SK-MEL-5 (cell line): ENCODE results near the gene C12orf57. TPM values are rescaled to one million over a fixed set of nuclear protein-coding genes. Genes with fewer than 3 reads are reported as not detected.

ENCODE experiments used
- DNase-seq: peaks from one replicate; pipeline ENCODE4 v3.0.0-alpha.2; 2016; ENCODE audit warnings: low read depth, low spot score
- in situ Hi-C: cut with HindIII; loops from 2 replicates; pipeline ENCODE4 v1.10.0; 2016; ENCODE audit warnings: low sequenced_read_pairs, high pct_unique_total_duplicates, low pct_unique_long_range_greater_than_20kb
- total RNA-seq: library from RNA; depleted of rRNA; stranded (reverse); fragments of >200 nt; shearing (Covaris generic); gene quantifications from 2 replicates; pipeline ENCODE4 v1.2.3, GENCODE V29; 2014

C12orf57 gene
- total RNA-seq, 1 experiment from 2014 or later = 135 TPM

GRCh38 chr12:6946920-6947374 is 3.1 kb downstream of the C12orf57 start:
- in situ Hi-C loops = no loop called here
- no peak for DNase-seq

GRCh38 chr12:6947615-6948014 is 3.8 kb downstream of the C12orf57 start:
- in situ Hi-C loops = no loop called here

GRCh38 chr12:6948873-6949594 is 5.2 kb downstream of the C12orf57 start:
- in situ Hi-C loops = no loop called here

More at GRCh38 chr12:6947615-6948014, 3.8 kb downstream of the C12orf57 start:
- no peak for DNase-seq

GRCh38 chr12:6950401-6950801 is 6.6 kb downstream of the C12orf57 start:
- in situ Hi-C loops = no loop called here
- DNase-seq = no peak

More at GRCh38 chr12:6948873-6949594, 5.2 kb downstream of the C12orf57 start:
- DNase-seq = no peak

GRCh38 chr12:6950811-6951540 is 7.2 kb downstream of the C12orf57 start, which contains the start of gene PTPN6:
PTPN6 (plus strand) TSS chr12:6951356; CDS start chr12:6951513, 157 bp downstream.
- no peak for DNase-seq
- in situ Hi-C loops = no loop called here

- in situ Hi-C loops = no loop called here
- DNase-seq = no peak
These were observed 7.8 kb downstream of the C12orf57 start for GRCh38 chr12:6951551-6952120.

- DNase-seq = no peak
- in situ Hi-C loops = no loop called here
These were observed 8.5 kb downstream of the C12orf57 start for GRCh38 chr12:6952121-6952862.

GRCh38 chr12:6952863-6953441 is 9.1 kb downstream of the C12orf57 start:
- DNase-seq = no peak
- in situ Hi-C loops = no loop called here

GRCh38 chr12:6953442-6954315 is 9.9 kb downstream of the C12orf57 start:
- in situ Hi-C loops = no loop called here
- DNase-seq = no peak

- in situ Hi-C loops = no loop called here
- DNase-seq = no peak
These were observed 10.7 kb downstream of the C12orf57 start for GRCh38 chr12:6954316-6955107.

- in situ Hi-C loops = no loop called here
- no peak for DNase-seq
These were observed 11.5 kb downstream of the C12orf57 start for GRCh38 chr12:6955108-6956020.

GRCh38 chr12:6956021-6956727 is 12.4 kb downstream of the C12orf57 start:
- in situ Hi-C loops = no loop called here
- no peak for DNase-seq

GRCh38 chr12:6957151-6957701 is 13.4 kb downstream of the C12orf57 start:
- no peak for DNase-seq
- in situ Hi-C loops = no loop called here
